SU-DHL-6 (cell line): ENCODE data around the gene TENT4B.

Experiments used
- EZH2phosphoT487 ChIP-seq: fragments of 200-600 bp; sonication (generic), shearing (Covaris generic); conservative IDR thresholded peaks from 2 replicates; pipeline ENCODE4 v1.6.1; 2018; ENCODE audit warnings: mild to moderate bottlenecking, antibody characterized with exemption, low read length, moderate library complexity, mixed read lengths
- TF ChIP-seq, protein P1 (sequence below): fragments of 200-600 bp; sonication (generic); IDR thresholded peaks from one replicate; pipeline ENCODE4 v1.5.1; 2017; ENCODE audit warnings: antibody characterized with exemption, mild to moderate bottlenecking, low read length, moderate library complexity; ENCODE audit not compliant: insufficient read depth, poor library complexity, severe bottlenecking

DNA sequence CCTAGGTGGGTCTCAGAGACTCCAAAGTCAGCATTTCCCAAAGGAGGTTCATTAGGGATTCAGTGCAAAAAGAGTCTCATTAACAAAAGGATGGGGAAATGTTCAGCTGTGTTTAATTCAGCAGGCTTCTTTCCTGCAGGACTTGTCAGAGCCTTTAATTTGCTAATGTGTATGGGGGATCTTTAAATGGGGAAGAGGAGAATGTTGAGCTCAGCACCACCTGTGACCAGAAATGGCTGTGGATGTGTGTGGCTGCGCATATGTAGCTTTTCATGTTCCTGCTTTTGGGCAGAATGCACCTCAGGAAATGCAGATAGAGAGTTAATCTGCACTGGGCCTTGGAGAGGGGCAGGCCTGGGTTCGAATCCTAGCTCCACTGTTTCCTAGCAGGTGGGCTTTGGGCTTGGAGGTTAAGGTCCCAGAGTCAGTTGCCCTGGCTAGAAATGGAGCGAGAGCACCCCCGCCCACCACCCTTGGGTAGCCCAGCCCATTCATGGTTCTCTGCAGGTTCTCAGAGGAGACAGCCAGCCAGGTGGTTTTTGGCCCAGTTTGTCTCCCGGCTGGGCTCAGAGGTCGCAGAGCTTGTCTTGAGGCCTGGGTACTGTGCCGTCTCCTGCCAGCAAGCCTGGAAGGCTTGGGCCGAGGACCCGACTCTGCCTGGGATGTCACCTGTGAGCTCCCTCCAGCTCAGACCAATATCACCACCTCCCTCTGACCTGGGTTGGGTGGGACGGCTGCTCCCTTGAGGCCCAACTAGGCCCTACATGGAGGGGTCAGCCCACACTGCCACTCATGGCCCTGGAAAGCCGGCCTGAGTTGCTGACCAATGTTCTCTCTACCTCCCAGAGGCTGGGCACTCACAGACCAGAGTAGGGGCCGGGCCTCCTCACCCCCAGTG, 122.6 kb downstream of the TENT4B start:
- TF ChIP-seq, protein P1, sequence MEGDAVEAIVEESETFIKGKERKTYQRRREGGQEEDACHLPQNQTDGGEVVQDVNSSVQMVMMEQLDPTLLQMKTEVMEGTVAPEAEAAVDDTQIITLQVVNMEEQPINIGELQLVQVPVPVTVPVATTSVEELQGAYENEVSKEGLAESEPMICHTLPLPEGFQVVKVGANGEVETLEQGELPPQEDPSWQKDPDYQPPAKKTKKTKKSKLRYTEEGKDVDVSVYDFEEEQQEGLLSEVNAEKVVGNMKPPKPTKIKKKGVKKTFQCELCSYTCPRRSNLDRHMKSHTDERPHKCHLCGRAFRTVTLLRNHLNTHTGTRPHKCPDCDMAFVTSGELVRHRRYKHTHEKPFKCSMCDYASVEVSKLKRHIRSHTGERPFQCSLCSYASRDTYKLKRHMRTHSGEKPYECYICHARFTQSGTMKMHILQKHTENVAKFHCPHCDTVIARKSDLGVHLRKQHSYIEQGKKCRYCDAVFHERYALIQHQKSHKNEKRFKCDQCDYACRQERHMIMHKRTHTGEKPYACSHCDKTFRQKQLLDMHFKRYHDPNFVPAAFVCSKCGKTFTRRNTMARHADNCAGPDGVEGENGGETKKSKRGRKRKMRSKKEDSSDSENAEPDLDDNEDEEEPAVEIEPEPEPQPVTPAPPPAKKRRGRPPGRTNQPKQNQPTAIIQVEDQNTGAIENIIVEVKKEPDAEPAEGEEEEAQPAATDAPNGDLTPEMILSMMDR, result no peak
- no peak for TF ChIP-seq EZH2phosphoT487
